ENCODE data around the gene APOBEC3A.
"Not testable (repeated sequence)": the region's sequence is repeated elsewhere in the genome, so short reads cannot be mapped to it uniquely, and the experiment has no call there.

The APOBEC3A gene

GRCh38 chr22:38974826-38975175, 17.4 kb downstream of the APOBEC3A start:
- no peak for DNase-seq (ENCODE audit: low spot score)
- TF ChIP-seq CTCF (IDR thresholded peaks at IDR 0.05; ENCODE audit: extremely low read depth, missing control alignments) = no peak

GRCh38 chr22:38977289-38977688, 19.9 kb downstream of the APOBEC3A start:
- not testable (repeated sequence) for DNase-seq (ENCODE audit: low spot score)

- not testable (repeated sequence) for DNase-seq (ENCODE audit: low spot score)
Observed at GRCh38 chr22:38980587-38980986, 23.2 kb downstream of the APOBEC3A start.

GRCh38 chr22:38981005-38981991, 23.9 kb downstream of the APOBEC3A start:
- no peak for DNase-seq (ENCODE audit: low spot score)
- TF ChIP-seq CTCF (IDR thresholded peaks at IDR 0.05; ENCODE audit: extremely low read depth, missing control alignments) = peak; percentile 26

- peak; percentile 85 for DNase-seq (ENCODE audit: low spot score)
Observed at GRCh38 chr22:38981992-38982927, 24.9 kb downstream of the APOBEC3A start, which contains the start of gene APOBEC3B. TSS of gene APOBEC3B (plus strand) at chr22:38982347. CDS start at chr22:38982454, 107 bp downstream.

GRCh38 chr22:38984224-38984623, 26.8 kb downstream of the APOBEC3A start:
- DNase-seq (ENCODE audit: low spot score) = no peak
- TF ChIP-seq CTCF (IDR thresholded peaks at IDR 0.05; ENCODE audit: extremely low read depth, missing control alignments) = no peak

More at GRCh38 chr22:38981992-38982927, 24.9 kb downstream of the APOBEC3A start, which contains the start of gene APOBEC3B:
- no peak for TF ChIP-seq CTCF (IDR thresholded peaks at IDR 0.05; ENCODE audit: extremely low read depth, missing control alignments)

- DNase-seq (ENCODE audit: low spot score) = peak; percentile 58
Observed at GRCh38 chr22:38984784-38985757, 27.7 kb downstream of the APOBEC3A start.

- no peak for DNase-seq (ENCODE audit: low spot score)
- no peak for TF ChIP-seq CTCF (IDR thresholded peaks at IDR 0.05; ENCODE audit: extremely low read depth, missing control alignments)
Observed at GRCh38 chr22:38986629-38987028, 29.2 kb downstream of the APOBEC3A start.
